Breast epithelium (tissue), 3 donors: Measurements from ENCODE around the gene ASPRV1.

Experiments used
- POLR2A ChIP-seq: fragments of 450-650 bp; IDR thresholded peaks from one replicate; pipeline ENCODE4 v1.6.1; 2016; ENCODE audit warnings: antibody characterized with exemption, mild to moderate bottlenecking, moderate library complexity
- POLR2AphosphoS5 ChIP-seq, 3 donors: sonication (generic); formaldehyde crosslinking; IDR thresholded peaks; one replicate each; pipeline ENCODE4 v1.6.1; 2017; ENCODE audit warnings: antibody characterized with exemption in 3 of 3
- TF ChIP-seq, protein P1 (sequence below), 3 donors: fragments of 450-650 bp; IDR thresholded peaks; one replicate each; pipeline ENCODE4 v1.5.1; 2016 to 2017; ENCODE audit warnings: antibody characterized with exemption in 3 of 3, mild to moderate bottlenecking in 3 of 3, moderate library complexity in 3 of 3

DNA sequence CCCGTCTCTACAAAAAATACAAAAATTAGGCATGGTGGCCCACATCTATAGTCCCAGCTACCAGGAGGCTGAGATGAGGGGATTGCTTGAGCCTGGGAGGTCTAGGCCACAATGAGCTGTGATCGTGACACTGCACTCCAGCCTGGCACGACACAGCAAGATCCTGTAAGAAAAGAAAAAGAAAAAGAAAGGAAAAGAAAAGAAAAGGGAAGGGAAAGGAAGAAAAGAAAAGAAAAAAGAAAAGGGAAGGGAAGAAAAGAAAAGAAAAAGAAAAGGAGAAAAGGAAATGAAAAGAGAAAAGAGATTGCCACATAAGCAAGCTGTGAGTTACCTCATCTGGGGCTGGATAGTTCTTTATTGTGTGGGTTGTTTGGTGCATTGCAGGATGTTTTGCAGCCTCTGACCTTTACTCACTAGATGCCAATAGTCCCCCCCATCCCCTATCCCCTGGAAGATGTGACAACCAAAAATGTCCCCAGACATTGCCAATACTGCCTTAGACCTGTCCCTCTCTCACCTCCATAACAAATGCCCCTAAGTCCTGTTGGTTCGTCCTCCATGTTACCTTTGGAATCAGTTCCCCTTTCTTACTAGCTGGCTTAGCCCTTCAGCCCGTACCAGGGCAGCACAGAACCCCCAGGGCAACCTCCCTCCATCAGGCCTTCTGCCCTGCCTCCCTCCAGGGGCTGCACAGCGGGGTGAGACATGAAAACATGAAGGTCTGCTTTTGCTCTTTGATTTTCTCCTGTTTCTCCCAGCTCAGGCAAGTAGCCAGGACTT lies 8.9 kb downstream of the ASPRV1 start:
- TF ChIP-seq POLR2A (no peak), POLR2AphosphoS5 (IDR thresholded peaks at IDR 0.05) (no peak)
- TF ChIP-seq, protein P1, sequence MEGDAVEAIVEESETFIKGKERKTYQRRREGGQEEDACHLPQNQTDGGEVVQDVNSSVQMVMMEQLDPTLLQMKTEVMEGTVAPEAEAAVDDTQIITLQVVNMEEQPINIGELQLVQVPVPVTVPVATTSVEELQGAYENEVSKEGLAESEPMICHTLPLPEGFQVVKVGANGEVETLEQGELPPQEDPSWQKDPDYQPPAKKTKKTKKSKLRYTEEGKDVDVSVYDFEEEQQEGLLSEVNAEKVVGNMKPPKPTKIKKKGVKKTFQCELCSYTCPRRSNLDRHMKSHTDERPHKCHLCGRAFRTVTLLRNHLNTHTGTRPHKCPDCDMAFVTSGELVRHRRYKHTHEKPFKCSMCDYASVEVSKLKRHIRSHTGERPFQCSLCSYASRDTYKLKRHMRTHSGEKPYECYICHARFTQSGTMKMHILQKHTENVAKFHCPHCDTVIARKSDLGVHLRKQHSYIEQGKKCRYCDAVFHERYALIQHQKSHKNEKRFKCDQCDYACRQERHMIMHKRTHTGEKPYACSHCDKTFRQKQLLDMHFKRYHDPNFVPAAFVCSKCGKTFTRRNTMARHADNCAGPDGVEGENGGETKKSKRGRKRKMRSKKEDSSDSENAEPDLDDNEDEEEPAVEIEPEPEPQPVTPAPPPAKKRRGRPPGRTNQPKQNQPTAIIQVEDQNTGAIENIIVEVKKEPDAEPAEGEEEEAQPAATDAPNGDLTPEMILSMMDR (IDR thresholded peaks at IDR 0.05) = no peak
